ENCODE results near the gene RERE. TPM values are rescaled to one million over a fixed set of nuclear protein-coding genes. Genes with fewer than 3 reads are reported as not detected.

RERE gene
- total RNA-seq, 1 experiment from 2014 or later = 73.4 TPM

DNA sequence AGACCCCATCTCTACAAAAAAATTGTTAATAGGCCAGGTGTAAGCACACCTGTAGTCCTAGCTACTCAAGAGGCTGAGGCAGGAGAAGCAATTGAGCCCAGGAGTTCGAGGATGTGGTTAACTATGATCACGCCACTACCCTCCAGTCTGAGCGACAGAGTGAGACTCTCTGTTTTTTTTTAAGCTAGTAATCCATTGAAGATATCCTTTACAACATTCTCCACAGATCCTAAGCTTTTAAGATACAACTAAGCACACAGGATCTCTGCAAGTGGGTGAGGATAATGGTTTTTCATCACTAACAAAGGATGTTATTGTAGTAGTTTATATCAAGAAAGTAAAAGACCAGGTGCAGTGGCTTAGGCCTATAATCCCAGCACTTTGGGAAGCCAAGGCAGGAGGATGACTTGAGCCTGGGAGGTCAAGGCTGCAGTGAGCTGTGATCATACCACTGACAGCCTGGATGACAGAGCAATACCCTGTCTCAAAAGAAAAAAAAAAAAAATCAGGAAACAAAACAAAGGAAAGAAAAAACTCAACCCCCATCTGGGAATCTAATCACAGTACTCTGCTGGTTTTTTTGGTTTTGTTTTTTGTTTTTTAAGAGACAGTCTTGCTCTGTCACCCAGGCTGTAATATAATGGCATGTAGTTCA lies 166.1 kb downstream of the RERE start:
- H3K4me3 ChIP-seq = no peak overlapping the region
- no peaks in the 10 kb centered on the region for H3K36me3 ChIP-seq (ENCODE audit: low read depth)
- no TSS peak for BruUV-seq (replicated peaks)
- no peaks in the 10 kb centered on the region for H3K27me3 ChIP-seq (ENCODE audit: insufficient read depth, low read depth)
- H3K9me2 ChIP-seq (ENCODE audit: insufficient read depth) = no peaks in the 10 kb centered on the region
- H4K20me1 ChIP-seq (ENCODE audit: insufficient read depth) = peaks cover 3% of the 10 kb centered on the region; the same call in 1 of the 2 replicates
- no peak for DNase-seq
- POLR2A ChIA-PET (ENCODE audit: unreplicated experiment) = no interaction called here
- H3K9me3 ChIP-seq (ENCODE audit: insufficient read depth, low read depth) = no peaks in the 10 kb centered on the region
- intact Hi-C loops (cut with micrococcal nuclease; ENCODE audit: unreplicated experiment) = no loop called here
- CTCF ChIA-PET = interaction anchor here (0.5 kb wide), 1 partner anchor 1370 kb away, joined by 3 read pairs; no protein-coding TSS in a partner anchor
- peaks cover 18% of the 10 kb centered on the region; the same call in 1 of the 2 replicates for H3K79me2 ChIP-seq (ENCODE audit: low read depth)
- no peak overlapping the region for H3K27ac ChIP-seq
- no peak overlapping the region for H2AFZ ChIP-seq
- no peak overlapping the region for H3K4me2 ChIP-seq
- H3F3A ChIP-seq (ENCODE audit: insufficient read depth, low read depth) = no peaks in the 10 kb centered on the region
- no peaks in the 10 kb centered on the region for H3K4me1 ChIP-seq (replicated peaks; ENCODE audit: insufficient read depth)
- TF ChIP-seq EZH2 (IDR thresholded peaks at IDR 0.05; ENCODE audit: low read depth) = no peak
- TF ChIP-seq, protein P1, sequence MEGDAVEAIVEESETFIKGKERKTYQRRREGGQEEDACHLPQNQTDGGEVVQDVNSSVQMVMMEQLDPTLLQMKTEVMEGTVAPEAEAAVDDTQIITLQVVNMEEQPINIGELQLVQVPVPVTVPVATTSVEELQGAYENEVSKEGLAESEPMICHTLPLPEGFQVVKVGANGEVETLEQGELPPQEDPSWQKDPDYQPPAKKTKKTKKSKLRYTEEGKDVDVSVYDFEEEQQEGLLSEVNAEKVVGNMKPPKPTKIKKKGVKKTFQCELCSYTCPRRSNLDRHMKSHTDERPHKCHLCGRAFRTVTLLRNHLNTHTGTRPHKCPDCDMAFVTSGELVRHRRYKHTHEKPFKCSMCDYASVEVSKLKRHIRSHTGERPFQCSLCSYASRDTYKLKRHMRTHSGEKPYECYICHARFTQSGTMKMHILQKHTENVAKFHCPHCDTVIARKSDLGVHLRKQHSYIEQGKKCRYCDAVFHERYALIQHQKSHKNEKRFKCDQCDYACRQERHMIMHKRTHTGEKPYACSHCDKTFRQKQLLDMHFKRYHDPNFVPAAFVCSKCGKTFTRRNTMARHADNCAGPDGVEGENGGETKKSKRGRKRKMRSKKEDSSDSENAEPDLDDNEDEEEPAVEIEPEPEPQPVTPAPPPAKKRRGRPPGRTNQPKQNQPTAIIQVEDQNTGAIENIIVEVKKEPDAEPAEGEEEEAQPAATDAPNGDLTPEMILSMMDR (conservative IDR thresholded peaks at IDR 0.05) = no peak

DNA sequence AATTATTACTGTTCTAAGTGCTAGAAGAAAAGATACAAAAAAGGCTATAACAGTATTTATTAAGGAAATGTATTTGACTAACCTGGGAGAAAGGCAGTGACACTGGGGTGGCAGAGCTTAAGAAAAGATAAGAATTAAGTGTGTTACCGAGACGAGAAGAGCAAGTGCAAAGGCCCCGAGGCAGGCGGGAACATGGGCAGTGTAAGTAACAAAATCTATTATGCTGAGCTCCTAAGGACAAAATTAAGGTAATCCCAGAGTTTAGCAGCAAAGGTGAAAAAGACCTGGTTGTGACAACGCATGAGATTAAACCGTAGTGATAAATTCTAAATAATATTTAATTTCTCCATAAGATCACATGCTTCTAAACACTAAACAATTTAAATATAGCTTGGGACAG lies 167.6 kb downstream of the RERE start:
- BruUV-seq (replicated peaks) = no TSS peak
- Histone ChIP-seq H3K79me2 (ENCODE audit: low read depth) (peaks cover 24% of the 10 kb centered on the region; the same call in 1 of the 2 replicates), H3K4me1 (replicated peaks; ENCODE audit: insufficient read depth) (peaks cover 3% of the 10 kb centered on the region; the same call in 1 of the 2 replicates), H3K27ac (no peak overlapping the region), H4K20me1 (ENCODE audit: insufficient read depth) (peaks cover 3% of the 10 kb centered on the region; the same call in 1 of the 2 replicates), H2AFZ (no peak overlapping the region), H3K4me2 (no peak overlapping the region), H3K36me3 (ENCODE audit: low read depth) (no peaks in the 10 kb centered on the region), H3K4me3 (no peak overlapping the region), H3K9me3 (ENCODE audit: insufficient read depth, low read depth) (no peaks in the 10 kb centered on the region), H3K9me2 (ENCODE audit: insufficient read depth) (no peaks in the 10 kb centered on the region), H3F3A (ENCODE audit: insufficient read depth, low read depth) (no peaks in the 10 kb centered on the region), H3K27me3 (ENCODE audit: insufficient read depth, low read depth) (no peaks in the 10 kb centered on the region)
- no peak for TF ChIP-seq EZH2 (IDR thresholded peaks at IDR 0.05; ENCODE audit: low read depth)
- TF ChIP-seq, protein P1 (conservative IDR thresholded peaks at IDR 0.05) = no peak
- intact Hi-C loops (cut with micrococcal nuclease; ENCODE audit: unreplicated experiment) = no loop called here
- POLR2A ChIA-PET (ENCODE audit: unreplicated experiment) = no interaction called here
- DNase-seq = no peak
- CTCF ChIA-PET = interaction anchor here (0.6 kb wide), 1 partner anchor 152 kb away, joined by 3 read pairs; no protein-coding TSS in a partner anchor

DNA sequence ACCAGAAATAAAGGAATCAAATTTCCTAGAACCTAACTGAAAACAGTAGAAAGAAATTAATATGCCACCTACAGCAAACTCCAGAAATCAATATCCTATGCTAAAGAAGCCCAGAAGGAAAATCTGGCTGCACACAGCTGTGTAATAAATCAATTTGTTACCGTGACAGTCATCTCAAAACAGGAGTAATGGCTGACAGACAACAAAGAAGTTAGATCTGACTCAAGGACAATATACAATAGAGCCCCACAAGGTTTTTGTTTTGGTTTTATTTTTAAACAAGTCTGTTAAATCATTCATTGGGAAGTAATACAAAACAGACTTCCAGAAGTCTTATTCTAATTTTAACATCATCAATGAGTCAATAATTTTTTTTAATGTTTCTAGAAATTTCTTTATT lies 168.4 kb downstream of the RERE start:
- no peaks in the 10 kb centered on the region for H3K9me3 ChIP-seq (ENCODE audit: insufficient read depth, low read depth)
- peaks cover 3% of the 10 kb centered on the region; the same call in 1 of the 2 replicates for H4K20me1 ChIP-seq (ENCODE audit: insufficient read depth)
- TF ChIP-seq, protein P1 (conservative IDR thresholded peaks at IDR 0.05) = no peak
- no peak for TF ChIP-seq EZH2 (IDR thresholded peaks at IDR 0.05; ENCODE audit: low read depth)
- DNase-seq = no peak
- H3K27me3 ChIP-seq (ENCODE audit: insufficient read depth, low read depth) = no peaks in the 10 kb centered on the region
- no TSS peak for BruUV-seq (replicated peaks)
- intact Hi-C loops (cut with micrococcal nuclease; ENCODE audit: unreplicated experiment) = no loop called here
- POLR2A ChIA-PET (ENCODE audit: unreplicated experiment) = no interaction called here
- peaks cover 2% of the 10 kb centered on the region; the same call in 1 of the 2 replicates for H3F3A ChIP-seq (ENCODE audit: insufficient read depth, low read depth)
- CTCF ChIA-PET = no interaction called here
- peaks cover 29% of the 10 kb centered on the region; the same call in 1 of the 2 replicates for H3K79me2 ChIP-seq (ENCODE audit: low read depth)
- no peak overlapping the region for H2AFZ ChIP-seq
- H3K4me3 ChIP-seq = no peak overlapping the region
- no peak overlapping the region for H3K4me2 ChIP-seq
- peaks cover 11% of the 10 kb centered on the region for H3K4me1 ChIP-seq (replicated peaks; ENCODE audit: insufficient read depth)
- H3K9me2 ChIP-seq (ENCODE audit: insufficient read depth) = no peaks in the 10 kb centered on the region
- no peak overlapping the region for H3K27ac ChIP-seq
- H3K36me3 ChIP-seq (ENCODE audit: low read depth) = no peaks in the 10 kb centered on the region

Data from PC-9 (cell line).